Measurements from ENCODE around the gene CMA1.
"Not testable (repeated sequence)": the region's sequence is repeated elsewhere in the genome, so short reads cannot be mapped to it uniquely, and the experiment has no call there.

The CMA1 gene, protein sequence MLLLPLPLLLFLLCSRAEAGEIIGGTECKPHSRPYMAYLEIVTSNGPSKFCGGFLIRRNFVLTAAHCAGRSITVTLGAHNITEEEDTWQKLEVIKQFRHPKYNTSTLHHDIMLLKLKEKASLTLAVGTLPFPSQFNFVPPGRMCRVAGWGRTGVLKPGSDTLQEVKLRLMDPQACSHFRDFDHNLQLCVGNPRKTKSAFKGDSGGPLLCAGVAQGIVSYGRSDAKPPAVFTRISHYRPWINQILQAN

DNA sequence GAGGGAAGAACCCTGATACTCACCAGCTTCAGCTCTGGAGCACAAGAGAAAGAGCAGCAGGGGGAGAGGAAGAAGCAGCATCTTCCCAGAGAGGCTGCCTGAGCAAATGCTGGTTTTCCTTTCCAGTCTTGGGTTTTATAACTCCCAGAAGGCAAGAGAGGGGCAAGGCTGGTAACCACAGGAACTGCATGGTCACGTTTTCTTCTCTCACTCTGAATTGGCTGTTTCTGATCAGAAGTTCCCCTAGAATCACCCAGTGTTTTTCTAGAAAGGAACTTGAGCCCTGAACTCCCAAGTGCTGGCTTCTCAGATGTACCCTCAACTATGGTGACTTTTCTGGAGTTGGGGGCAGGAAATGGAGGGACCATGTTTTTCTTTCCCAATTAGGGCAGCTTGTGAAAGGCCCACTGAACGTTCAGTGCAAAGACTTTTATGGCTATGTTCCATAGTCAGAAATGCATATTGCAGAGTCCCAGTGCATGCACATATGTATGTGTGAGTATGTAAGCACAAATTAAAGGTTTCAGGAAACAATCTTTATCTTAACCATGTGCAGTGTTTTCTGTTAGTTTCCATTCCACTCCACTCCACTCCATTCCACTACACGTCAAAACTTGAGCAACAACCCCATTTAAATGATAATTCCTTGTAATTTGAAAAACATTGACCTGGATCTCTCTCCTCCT, at the start of gene CMA1:
Gene CMA1, minus strand, starts transcription at position 111 of the 686 bp plus-strand sequence. Its CDS starts 30 bp downstream, at position 81.
- no peak for DNase-seq (ENCODE audit: low read depth, low spot score)
- TF ChIP-seq, protein P1, sequence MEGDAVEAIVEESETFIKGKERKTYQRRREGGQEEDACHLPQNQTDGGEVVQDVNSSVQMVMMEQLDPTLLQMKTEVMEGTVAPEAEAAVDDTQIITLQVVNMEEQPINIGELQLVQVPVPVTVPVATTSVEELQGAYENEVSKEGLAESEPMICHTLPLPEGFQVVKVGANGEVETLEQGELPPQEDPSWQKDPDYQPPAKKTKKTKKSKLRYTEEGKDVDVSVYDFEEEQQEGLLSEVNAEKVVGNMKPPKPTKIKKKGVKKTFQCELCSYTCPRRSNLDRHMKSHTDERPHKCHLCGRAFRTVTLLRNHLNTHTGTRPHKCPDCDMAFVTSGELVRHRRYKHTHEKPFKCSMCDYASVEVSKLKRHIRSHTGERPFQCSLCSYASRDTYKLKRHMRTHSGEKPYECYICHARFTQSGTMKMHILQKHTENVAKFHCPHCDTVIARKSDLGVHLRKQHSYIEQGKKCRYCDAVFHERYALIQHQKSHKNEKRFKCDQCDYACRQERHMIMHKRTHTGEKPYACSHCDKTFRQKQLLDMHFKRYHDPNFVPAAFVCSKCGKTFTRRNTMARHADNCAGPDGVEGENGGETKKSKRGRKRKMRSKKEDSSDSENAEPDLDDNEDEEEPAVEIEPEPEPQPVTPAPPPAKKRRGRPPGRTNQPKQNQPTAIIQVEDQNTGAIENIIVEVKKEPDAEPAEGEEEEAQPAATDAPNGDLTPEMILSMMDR (IDR thresholded peaks at IDR 0.05; ENCODE audit: insufficient read depth, low read length, missing control alignments): no peak
- no peak within 1 kb of the TSS for H3K4me3 ChIP-seq (ENCODE audit: low read depth, low read length)
- ChIA-PET POLR2A (no interaction called here), CTCF (no interaction called here)

DNA sequence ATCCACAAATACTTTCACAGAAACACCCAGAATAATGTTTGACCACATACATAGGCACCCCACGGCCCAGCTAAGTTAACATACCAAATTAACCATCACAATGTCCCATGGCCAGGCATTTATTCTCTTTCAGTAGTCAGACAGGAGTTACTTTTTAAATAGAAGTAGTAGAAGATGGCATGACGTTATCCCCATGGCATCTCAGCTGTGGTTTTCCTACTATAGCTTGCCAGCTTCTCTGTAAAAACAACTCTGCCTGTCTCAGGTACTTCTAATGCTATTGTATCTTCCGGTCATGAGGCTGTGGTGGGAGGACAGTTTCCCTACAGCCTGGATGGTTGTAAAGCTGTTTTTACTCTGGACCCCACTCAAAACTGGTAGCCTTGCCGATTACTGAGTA, 48.7 kb upstream of the CMA1 start:
- POLR2A ChIA-PET: no interaction called here
- TF ChIP-seq, protein P1 (IDR thresholded peaks at IDR 0.05; ENCODE audit: insufficient read depth, low read length, missing control alignments): no peak
- no peak overlapping the region for H3K4me3 ChIP-seq (ENCODE audit: low read depth, low read length)
- CTCF ChIA-PET: no interaction called here
- DNase-seq (ENCODE audit: low read depth, low spot score): no peak

DNA sequence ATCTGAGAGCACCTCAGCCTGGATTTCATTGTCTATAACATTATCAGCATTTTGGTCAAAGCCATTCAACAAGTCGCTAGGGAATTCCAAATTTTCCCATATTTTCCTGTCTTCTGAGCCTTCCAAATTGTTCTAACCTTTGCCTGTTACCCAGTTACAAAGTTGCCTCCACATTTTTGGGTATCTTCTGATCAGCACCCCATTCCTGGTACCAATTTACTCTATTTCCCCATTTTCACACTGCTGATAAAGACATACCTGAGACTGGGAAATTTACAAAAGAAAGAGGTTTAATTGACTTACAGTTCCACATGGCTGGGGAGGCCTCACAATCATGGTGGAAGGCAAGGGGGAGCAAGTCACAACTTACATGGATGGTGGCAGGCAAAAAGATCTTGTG, 41.0 kb upstream of the CMA1 start:
- CTCF ChIA-PET; DNase-seq (ENCODE audit: low read depth, low spot score); H3K4me3 ChIP-seq (ENCODE audit: low read depth, low read length); POLR2A ChIA-PET: not testable (repeated sequence)

DNA sequence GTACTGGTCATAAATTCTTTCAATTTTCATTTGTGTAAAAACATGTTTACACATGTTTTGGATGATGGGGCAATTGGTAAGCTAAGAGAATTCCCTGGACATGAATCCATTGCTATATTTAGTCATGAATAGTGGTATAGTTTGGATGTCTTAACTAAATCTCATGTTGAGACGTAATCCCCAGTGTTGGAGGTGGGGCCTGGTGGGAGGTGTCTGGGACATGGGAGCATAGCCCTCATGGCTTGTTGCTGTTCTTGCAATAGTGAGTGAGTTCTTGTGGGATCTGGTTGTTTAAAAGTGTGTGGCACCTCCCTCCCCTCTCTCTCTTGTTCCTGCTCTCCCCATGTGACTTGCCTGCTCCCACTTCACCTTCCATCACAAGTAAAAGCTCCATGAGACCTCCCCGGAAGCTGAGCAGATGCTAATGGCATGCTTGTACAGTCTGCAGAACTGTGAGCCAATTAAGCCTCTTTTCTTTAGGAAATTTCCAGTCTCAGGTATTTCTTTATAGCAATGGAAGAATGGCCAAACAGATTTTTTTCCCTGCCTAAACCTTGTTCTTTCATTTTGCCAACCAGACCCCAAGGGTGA, 34.4 kb upstream of the CMA1 start:
- ChIA-PET POLR2A (no interaction called here), CTCF (no interaction called here)
- no peak overlapping the region for H3K4me3 ChIP-seq (ENCODE audit: low read depth, low read length)
- no peak for DNase-seq (ENCODE audit: low read depth, low spot score)
- TF ChIP-seq, protein P1 (IDR thresholded peaks at IDR 0.05; ENCODE audit: insufficient read depth, low read length, missing control alignments): no peak

DNA sequence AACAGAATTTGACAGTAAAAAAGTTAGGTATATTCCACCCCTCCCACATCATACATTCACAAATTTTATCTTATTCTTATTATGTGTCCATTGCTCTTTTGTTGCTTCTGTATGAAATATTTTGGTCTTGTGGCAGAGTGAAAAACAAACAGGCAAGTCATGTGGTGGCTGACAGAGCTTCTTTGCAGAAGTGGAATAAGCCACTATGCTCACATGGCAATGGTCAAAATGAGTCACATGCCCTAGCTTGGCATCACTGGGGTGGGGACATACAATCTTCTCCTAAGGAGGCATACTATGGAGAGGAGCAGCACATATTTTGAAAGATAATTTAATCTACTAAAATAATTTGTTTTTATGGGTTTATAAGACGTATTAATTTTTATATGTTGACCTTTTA, 27.7 kb upstream of the CMA1 start:
- H3K4me3 ChIP-seq (ENCODE audit: low read depth, low read length): no peak overlapping the region
- ChIA-PET POLR2A (no interaction called here), CTCF (no interaction called here)
- no peak for DNase-seq (ENCODE audit: low read depth, low spot score)
- TF ChIP-seq, protein P1 (IDR thresholded peaks at IDR 0.05; ENCODE audit: insufficient read depth, low read length, missing control alignments): no peak

DNA sequence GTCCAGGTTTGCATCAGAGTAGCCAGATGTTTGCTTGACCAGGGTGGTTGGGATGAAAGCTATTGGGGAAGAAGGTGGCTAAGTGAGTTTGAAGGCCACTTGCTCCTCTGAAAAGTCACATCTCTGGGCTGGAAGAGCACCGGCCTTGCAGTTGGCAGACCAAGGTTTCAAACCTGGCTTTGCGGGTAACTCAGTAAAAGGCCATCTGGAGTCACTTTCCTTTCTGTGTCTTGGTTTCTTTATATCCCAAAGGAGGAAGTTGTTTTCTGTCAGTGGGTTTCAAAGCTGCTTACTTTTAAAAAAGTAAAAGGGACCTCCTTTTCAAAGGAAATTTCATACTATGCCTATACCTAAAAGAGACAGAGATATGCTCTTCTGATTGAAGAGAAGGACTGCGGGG, 26.2 kb upstream of the CMA1 start:
- TF ChIP-seq, protein P1 (IDR thresholded peaks at IDR 0.05; ENCODE audit: insufficient read depth, low read length, missing control alignments): no peak
- CTCF ChIA-PET: no interaction called here
- H3K4me3 ChIP-seq (ENCODE audit: low read depth, low read length): no peak overlapping the region
- no peak for DNase-seq (ENCODE audit: low read depth, low spot score)
- POLR2A ChIA-PET: no interaction called here

DNA sequence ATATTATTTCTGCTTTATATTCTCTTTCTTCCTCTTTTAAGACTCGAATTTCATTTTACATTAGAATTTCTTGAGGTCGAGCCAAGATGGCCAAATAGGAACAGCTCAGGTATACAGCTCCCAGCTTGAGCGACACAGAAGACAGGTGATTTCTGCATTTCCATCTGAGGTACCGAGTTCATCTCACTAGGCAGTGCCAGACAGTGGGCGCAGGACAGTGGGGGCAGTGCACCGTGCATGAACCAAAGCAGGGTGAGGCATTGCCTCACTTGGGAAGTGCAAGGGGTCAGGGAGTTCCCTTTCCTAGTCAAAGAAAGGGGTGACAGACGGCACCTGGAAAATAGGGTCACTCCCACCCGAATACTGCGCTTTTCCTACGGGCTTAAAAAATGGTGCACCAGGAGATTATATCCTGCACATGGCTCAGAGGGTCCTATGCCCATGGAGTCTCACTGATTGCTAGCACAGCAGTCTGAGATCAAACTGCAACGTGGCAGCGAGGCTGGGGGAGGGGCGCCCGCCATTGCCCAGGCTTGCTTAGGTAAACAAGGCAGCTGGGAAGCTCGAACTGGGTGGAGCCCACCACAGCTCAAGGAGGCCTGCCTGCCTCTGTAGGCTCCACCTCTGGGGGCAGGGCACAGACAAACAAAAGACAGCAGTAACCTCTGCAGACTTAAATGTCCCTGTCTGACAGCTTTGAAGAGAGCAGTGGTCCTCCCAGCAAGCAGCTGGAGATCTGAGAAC, 18.0 kb upstream of the CMA1 start:
- not testable (repeated sequence) for H3K4me3 ChIP-seq (ENCODE audit: low read depth, low read length)

More for the DNA sequence above, 18.0 kb upstream of the CMA1 start:
- DNase-seq (ENCODE audit: low read depth, low spot score); POLR2A ChIA-PET; CTCF ChIA-PET: not testable (repeated sequence)

Measured in AG04449 (cell line).